ENCODE data around the gene RAB23.

DNA sequence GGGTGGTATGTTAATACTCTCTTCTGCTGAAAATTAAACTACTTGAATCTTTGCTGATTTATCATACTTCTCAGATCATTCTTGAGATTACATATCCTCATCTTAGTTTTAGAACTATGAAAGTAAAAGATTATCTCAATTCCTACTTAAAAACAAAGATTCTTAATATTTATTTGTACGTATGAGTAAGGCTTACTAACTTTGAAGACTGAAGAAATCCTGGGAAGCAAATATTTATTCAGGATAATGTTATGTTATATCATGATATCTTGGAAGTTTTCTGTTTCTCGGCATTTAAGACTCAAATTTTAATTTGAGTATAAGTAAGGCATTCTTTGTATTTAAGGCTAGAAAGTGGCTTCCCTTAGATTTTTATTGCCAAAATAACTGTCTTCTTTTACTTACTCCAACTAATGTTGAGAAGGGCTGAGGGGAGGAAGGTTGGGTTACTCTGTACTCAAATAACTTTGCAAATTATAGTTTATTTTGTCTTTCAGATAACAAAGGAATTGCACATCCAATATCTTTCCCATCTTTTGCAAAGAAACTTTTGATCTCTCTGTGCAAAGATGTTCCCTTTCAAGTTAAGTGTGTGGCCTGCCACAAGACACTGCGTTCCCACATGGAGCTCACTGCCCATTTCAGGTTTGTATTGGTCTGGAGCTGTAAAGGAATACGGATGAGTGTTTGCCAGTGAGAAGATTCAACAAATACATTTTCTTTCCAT is 80.5 kb downstream of the RAB23 start:
- TF ChIP-seq, protein P1, sequence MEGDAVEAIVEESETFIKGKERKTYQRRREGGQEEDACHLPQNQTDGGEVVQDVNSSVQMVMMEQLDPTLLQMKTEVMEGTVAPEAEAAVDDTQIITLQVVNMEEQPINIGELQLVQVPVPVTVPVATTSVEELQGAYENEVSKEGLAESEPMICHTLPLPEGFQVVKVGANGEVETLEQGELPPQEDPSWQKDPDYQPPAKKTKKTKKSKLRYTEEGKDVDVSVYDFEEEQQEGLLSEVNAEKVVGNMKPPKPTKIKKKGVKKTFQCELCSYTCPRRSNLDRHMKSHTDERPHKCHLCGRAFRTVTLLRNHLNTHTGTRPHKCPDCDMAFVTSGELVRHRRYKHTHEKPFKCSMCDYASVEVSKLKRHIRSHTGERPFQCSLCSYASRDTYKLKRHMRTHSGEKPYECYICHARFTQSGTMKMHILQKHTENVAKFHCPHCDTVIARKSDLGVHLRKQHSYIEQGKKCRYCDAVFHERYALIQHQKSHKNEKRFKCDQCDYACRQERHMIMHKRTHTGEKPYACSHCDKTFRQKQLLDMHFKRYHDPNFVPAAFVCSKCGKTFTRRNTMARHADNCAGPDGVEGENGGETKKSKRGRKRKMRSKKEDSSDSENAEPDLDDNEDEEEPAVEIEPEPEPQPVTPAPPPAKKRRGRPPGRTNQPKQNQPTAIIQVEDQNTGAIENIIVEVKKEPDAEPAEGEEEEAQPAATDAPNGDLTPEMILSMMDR (IDR thresholded peaks at IDR 0.05) = no peak
- TF ChIP-seq POLR2A (IDR thresholded peaks at IDR 0.05) = no peak
